ENCODE data around the gene ARHGEF1. TPM values are rescaled to one million over a fixed set of nuclear protein-coding genes. Genes with fewer than 3 reads are reported as not detected.

ARHGEF1 gene
- total RNA-seq, 2 donors from 2014 or later: 43.8 to 104 TPM

DNA sequence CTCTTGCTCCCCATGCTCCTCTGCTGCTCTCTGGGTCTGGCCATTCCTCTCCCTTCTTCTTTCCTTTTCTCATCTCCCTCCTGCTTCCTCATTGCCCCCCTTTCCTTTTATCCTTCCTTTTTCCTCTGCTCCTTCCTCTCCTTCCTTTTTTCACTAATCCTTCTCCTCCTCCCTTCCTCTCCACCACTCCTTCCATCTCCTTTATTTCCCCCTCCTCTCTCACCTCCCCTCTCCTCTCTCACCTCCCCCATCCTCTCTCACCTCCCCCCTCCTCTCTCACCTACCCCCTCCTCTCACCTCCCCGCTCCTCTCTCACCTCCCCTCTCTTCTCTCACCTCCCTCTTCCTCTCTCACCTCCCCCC is 13.6 kb downstream of the ARHGEF1 start:
- H3K27ac ChIP-seq: no peak overlapping the region
- TF ChIP-seq, protein P1, sequence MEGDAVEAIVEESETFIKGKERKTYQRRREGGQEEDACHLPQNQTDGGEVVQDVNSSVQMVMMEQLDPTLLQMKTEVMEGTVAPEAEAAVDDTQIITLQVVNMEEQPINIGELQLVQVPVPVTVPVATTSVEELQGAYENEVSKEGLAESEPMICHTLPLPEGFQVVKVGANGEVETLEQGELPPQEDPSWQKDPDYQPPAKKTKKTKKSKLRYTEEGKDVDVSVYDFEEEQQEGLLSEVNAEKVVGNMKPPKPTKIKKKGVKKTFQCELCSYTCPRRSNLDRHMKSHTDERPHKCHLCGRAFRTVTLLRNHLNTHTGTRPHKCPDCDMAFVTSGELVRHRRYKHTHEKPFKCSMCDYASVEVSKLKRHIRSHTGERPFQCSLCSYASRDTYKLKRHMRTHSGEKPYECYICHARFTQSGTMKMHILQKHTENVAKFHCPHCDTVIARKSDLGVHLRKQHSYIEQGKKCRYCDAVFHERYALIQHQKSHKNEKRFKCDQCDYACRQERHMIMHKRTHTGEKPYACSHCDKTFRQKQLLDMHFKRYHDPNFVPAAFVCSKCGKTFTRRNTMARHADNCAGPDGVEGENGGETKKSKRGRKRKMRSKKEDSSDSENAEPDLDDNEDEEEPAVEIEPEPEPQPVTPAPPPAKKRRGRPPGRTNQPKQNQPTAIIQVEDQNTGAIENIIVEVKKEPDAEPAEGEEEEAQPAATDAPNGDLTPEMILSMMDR (IDR thresholded peaks at IDR 0.05): no peak
- TF ChIP-seq POLR2A (IDR thresholded peaks at IDR 0.05): no peak
- no peak for DNase-seq
- no peaks in the 10 kb centered on the region for H3K9me3 ChIP-seq
- intact Hi-C loops (cut with DNase I): no loop called here
- H3K36me3 ChIP-seq (replicated peaks in 1 of 2; ENCODE audit: insufficient read depth in 1 of 2, low read depth in 2 of 2): peaks cover 5 to 33% of the 10 kb centered on the region in 2 donors
- no peaks in the 10 kb centered on the region for H3K4me1 ChIP-seq
- ATAC-seq: no peak
- no peak overlapping the region for H3K4me3 ChIP-seq
- H3K27me3 ChIP-seq: no peaks in the 10 kb centered on the region
- 80% methylated on average over 1 of the region's 1 CpG; no CpG with 5 or more reads in 1 of the 2 donors for WGBS, 2 donors

DNA sequence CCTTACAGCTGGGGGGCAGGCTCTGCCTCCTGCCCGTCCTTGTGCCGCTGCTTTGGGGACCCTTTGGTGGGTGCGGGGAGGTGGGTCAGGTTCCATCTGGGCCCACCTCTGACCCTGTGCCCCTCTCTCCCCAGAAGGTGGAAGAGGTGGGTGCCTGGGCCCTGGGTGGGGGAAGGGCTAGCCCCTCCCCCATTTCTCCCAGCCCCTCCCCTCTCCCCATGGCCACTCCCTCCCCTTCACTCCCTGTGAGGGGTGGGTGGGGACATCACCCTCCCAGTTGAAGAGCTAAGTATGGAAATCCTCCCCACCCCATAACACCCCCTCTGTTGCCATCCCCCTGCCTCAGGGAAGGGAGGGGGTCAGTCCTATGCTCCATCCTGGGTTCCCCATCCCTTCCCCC is 14.2 kb downstream of the ARHGEF1 start:
- WGBS, 2 donors: 100% methylated on average over 3 of the region's 3 CpGs; no CpG with 5 or more reads in 1 of the 2 donors
- DNase-seq (no peak), ATAC-seq (no peak)
- no peak overlapping the region for H3K27ac ChIP-seq
- no peak overlapping the region for H3K4me3 ChIP-seq
- peaks cover 5 to 40% of the 10 kb centered on the region in 2 donors for H3K36me3 ChIP-seq (replicated peaks in 1 of 2; ENCODE audit: insufficient read depth in 1 of 2, low read depth in 2 of 2)
- no peaks in the 10 kb centered on the region for H3K4me1 ChIP-seq
- TF ChIP-seq, protein P1 (IDR thresholded peaks at IDR 0.05): no peak
- TF ChIP-seq POLR2A (IDR thresholded peaks at IDR 0.05): no peak
- H3K27me3 ChIP-seq: no peaks in the 10 kb centered on the region
- H3K9me3 ChIP-seq: no peaks in the 10 kb centered on the region
- intact Hi-C loops (cut with DNase I): no loop called here

DNA sequence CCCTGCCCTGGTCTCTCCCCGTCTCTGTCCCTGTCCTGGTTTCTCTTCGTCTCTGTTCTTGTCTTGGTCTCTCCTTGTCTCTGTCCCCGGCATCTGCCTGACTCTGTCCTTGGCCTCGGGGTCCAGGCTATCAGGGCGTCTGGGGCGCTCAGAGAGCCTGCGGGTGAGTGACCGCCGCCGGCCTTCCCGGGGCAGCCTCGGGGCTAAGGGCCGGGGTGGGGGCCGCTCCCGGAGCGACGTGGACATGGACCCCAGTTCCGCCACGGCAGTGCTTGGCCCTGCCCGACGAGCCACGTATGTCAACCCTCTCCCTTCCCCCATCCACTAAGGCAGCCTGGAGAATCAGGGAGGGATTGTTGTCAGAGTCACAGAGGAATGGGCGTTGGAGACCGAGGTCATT is 14.8 kb downstream of the ARHGEF1 start:
- H3K36me3 ChIP-seq (replicated peaks in 1 of 2; ENCODE audit: insufficient read depth in 1 of 2, low read depth in 2 of 2): peaks cover 5 to 46% of the 10 kb centered on the region in 2 donors
- TF ChIP-seq, protein P1 (IDR thresholded peaks at IDR 0.05): no peak
- TF ChIP-seq POLR2A (IDR thresholded peaks at IDR 0.05): no peak
- ATAC-seq (no peak), DNase-seq (no peak)
- intact Hi-C loops (cut with DNase I): no loop called here
- no peak overlapping the region for H3K4me3 ChIP-seq
- no peaks in the 10 kb centered on the region for H3K9me3 ChIP-seq
- H3K27ac ChIP-seq: no peak overlapping the region
- H3K27me3 ChIP-seq: no peaks in the 10 kb centered on the region
- 81 to 86% methylated on average over 19 to 24 of the region's 24 CpGs for WGBS, 2 donors
- H3K4me1 ChIP-seq: no peaks in the 10 kb centered on the region

DNA sequence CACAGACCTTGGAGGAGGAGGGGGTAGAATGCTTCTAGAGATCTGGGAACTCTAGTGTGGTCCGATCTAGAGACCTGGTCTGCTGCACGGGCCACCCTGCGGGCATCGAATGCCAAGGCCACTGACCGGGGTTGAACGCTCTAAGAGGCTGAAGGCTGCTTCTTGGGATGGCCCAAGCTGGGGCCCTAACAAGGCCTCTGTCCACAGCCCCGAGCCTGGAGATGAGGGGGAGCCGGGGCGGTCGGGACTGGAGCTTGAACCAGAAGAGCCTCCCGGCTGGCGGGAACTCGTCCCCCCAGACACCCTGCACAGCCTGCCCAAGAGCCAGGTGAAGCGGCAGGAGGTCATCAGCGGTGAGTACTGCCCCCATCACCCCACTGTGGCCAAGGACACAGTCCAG is 15.3 kb downstream of the ARHGEF1 start:
- peaks cover 5 to 50% of the 10 kb centered on the region in 2 donors for H3K36me3 ChIP-seq (replicated peaks in 1 of 2; ENCODE audit: insufficient read depth in 1 of 2, low read depth in 2 of 2)
- H3K27me3 ChIP-seq: no peaks in the 10 kb centered on the region
- intact Hi-C loops (cut with DNase I): no loop called here
- no peak overlapping the region for H3K4me3 ChIP-seq
- no peaks in the 10 kb centered on the region for H3K4me1 ChIP-seq
- H3K27ac ChIP-seq: no peak overlapping the region
- TF ChIP-seq, protein P1 (IDR thresholded peaks at IDR 0.05): no peak
- no peak for TF ChIP-seq POLR2A (IDR thresholded peaks at IDR 0.05)
- no peak for DNase-seq
- H3K9me3 ChIP-seq: no peaks in the 10 kb centered on the region
- WGBS, 2 donors: 90 to 94% methylated on average over 6 to 15 of the region's 15 CpGs
- no peak for ATAC-seq

DNA sequence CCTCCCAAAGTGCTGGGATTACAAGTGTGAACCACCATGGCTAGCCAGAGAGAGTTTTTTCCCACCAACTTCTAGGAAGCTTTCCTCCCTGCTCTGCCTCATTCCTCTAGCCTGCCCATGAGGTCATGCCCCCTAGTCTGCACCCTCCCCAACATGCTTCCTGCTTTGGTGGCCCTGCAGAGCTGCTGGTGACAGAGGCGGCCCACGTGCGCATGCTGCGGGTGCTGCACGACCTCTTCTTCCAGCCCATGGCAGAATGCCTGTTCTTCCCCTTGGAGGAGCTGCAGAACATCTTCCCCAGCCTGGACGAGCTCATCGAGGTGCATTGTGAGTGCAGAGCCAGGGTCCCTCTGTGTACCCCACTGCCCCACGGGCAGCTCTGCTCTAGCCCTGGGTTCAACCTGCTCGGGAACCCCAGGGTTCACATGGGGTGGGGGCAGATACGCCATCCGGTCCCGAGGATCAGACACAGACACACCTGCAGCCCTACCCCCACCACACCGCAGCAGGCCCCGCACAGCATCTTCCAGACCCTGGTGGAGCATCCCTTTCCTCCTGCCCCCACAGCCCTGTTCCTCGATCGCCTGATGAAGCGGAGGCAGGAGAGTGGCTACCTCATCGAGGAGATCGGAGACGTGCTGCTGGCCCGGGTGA is 18.9 kb downstream of the ARHGEF1 start:
- peaks cover 12% of the 10 kb centered on the region for H3K4me1 ChIP-seq
- ATAC-seq (no peak), DNase-seq (no peak)
- H3K9me3 ChIP-seq: no peaks in the 10 kb centered on the region
- no peak for TF ChIP-seq POLR2A (IDR thresholded peaks at IDR 0.05)
- TF ChIP-seq, protein P1 (IDR thresholded peaks at IDR 0.05): no peak
- no peak overlapping the region for H3K27ac ChIP-seq
- H3K36me3 ChIP-seq (replicated peaks in 1 of 2; ENCODE audit: insufficient read depth in 1 of 2, low read depth in 2 of 2): peaks cover 5 to 55% of the 10 kb centered on the region in 2 donors
- H3K4me3 ChIP-seq: no peak overlapping the region
- H3K27me3 ChIP-seq: no peaks in the 10 kb centered on the region
- intact Hi-C loops (cut with DNase I): no loop called here
- 88 to 96% methylated on average over 10 to 21 of the region's 21 CpGs for WGBS, 2 donors

Measured in body of pancreas (tissue), 4 donors.